ENCODE results near the gene AHSP. TPM values are rescaled to one million over a fixed set of nuclear protein-coding genes. Genes with fewer than 3 reads are reported as not detected.

AHSP gene
- total and polyA plus RNA-seq, 3 donors from 2014 or later = 1.9 to 5.6 TPM; not detected in 1

DNA sequence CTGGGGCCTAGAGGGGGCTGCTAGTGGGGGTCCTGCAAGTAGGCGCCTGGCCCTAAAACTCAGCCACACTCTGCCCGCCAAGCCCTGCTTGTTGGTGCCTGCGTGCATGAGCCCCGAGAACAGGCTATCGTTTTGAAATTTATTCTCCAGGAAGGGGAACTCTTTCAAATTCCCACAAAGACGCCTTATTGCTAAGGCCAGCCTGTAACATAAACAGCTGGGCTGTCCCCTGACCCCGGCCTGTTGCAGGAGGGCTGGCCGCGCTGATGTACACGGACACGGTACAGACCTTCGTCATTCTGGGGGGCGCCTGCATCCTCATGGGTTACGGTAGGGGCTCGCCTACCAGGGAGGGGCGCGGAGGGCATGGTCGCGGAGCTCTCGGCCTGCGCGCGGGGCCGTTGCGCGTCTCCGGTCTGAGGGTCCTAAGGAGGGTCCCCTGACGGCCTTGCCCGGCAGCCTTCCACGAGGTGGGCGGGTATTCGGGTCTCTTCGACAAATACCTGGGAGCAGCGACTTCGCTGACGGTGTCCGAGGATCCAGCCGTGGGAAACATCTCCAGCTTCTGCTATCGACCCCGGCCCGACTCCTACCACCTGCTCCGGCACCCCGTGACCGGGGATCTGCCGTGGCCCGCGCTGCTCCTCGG is 40.5 kb upstream of the AHSP start:
- Histone ChIP-seq H3K27me3 (no peaks in the 10 kb centered on the region), H3K9me3 (no peaks in the 10 kb centered on the region), H3K27ac (no peak overlapping the region), H3K36me3 (ENCODE audit: low read depth, missing control alignments) (no peaks in the 10 kb centered on the region), H3K4me3 (peak overlapping the region; percentile 41 to 43), H3K4me1 (peaks cover 11% of the 10 kb centered on the region)
- intact Hi-C loops (cut with DNase I; ENCODE audit: low total_unique reads) = no loop called here
- 11 to 17% methylated on average over 27 to 48 of the region's 48 CpGs for WGBS, 2 donors
- no peak for DNase-seq
- TF ChIP-seq, protein P1, sequence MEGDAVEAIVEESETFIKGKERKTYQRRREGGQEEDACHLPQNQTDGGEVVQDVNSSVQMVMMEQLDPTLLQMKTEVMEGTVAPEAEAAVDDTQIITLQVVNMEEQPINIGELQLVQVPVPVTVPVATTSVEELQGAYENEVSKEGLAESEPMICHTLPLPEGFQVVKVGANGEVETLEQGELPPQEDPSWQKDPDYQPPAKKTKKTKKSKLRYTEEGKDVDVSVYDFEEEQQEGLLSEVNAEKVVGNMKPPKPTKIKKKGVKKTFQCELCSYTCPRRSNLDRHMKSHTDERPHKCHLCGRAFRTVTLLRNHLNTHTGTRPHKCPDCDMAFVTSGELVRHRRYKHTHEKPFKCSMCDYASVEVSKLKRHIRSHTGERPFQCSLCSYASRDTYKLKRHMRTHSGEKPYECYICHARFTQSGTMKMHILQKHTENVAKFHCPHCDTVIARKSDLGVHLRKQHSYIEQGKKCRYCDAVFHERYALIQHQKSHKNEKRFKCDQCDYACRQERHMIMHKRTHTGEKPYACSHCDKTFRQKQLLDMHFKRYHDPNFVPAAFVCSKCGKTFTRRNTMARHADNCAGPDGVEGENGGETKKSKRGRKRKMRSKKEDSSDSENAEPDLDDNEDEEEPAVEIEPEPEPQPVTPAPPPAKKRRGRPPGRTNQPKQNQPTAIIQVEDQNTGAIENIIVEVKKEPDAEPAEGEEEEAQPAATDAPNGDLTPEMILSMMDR (IDR thresholded peaks at IDR 0.05) = no peak
- TF ChIP-seq POLR2A (IDR thresholded peaks at IDR 0.05) = no peak

DNA sequence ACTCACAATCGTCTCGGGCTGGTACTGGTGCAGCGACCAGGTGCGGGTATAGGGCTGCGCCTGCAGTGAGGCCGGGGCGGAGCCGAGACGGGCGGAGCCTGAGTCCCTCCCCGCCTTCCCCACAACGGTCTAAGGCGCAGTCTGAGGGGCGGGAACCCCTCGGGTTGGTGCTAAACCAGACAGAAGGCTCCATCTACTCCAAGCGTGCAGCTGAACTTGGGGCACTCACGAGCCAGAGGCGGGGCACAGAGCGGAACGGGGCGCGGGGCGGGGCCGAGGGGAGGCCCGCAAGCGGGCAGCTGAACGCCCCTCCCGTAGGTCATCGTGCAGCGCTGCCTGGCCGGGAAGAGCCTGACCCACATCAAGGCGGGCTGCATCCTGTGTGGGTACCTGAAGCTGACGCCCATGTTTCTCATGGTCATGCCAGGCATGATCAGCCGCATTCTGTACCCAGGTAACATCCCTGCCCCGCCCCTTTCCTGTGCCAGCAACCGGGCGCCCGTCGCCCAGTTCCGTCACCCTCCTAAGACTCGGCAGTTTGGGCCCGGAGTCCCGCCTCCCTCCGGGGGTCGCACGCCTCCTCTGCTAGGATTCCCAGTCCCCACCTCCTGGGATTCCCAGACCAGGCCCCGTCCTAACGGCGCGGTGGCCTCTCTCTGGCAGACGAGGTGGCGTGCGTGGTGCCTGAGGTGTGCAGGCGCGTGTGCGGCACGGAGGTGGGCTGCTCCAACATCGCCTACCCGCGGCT is 39.8 kb upstream of the AHSP start:
- peak; percentile 37 for DNase-seq

DNA sequence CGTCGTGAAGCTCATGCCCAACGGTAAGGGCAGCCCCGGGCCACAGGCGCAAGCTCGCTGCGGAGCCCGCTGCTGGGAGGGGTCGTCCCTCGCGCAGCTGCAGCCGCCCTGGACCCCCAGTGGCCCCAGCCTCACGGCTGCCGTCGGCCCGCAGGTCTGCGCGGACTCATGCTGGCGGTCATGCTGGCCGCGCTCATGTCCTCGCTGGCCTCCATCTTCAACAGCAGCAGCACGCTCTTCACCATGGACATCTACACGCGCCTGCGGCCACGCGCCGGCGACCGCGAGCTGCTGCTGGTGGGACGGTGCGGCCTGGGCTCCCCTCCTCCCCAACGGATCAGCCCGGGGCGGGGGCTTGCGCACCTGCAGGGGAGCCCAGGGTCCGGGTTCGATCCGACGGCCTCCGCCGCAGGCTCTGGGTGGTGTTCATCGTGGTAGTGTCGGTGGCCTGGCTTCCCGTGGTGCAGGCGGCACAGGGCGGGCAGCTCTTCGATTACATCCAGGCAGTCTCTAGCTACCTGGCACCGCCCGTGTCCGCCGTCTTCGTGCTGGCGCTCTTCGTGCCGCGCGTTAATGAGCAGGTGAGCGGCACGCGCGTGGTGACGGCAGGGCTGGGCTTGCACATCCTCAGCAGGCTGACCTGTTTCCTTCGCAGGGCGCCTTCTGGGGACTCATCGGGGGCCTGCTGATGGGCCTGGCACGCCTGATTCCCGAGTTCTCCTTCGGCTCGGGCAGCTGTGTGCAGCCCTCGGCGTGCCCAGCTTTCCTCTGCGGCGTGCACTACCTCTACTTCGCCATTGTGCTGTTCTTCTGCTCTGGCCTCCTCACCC is 39.0 kb upstream of the AHSP start:
- no peak for DNase-seq
- Histone ChIP-seq H3K36me3 (ENCODE audit: low read depth, missing control alignments) (no peaks in the 10 kb centered on the region), H3K4me3 (peak overlapping the region; percentile 41 to 43), H3K4me1 (peaks cover 11% of the 10 kb centered on the region), H3K9me3 (no peaks in the 10 kb centered on the region), H3K27me3 (no peaks in the 10 kb centered on the region), H3K27ac (no peak overlapping the region)
- intact Hi-C loops (cut with DNase I; ENCODE audit: low total_unique reads) = no loop called here
- WGBS, 2 donors = 34 to 46% methylated on average over 6 to 74 of the region's 77 CpGs
- TF ChIP-seq, protein P1 (IDR thresholded peaks at IDR 0.05) = no peak
- no peak for TF ChIP-seq POLR2A (IDR thresholded peaks at IDR 0.05)

More for the DNA sequence above, 39.8 kb upstream of the AHSP start:
- TF ChIP-seq POLR2A (IDR thresholded peaks at IDR 0.05) = no peak
- TF ChIP-seq, protein P1 (IDR thresholded peaks at IDR 0.05) = no peak
- Histone ChIP-seq H3K4me3 (peak overlapping the region; percentile 41 to 43), H3K27ac (no peak overlapping the region), H3K36me3 (ENCODE audit: low read depth, missing control alignments) (no peaks in the 10 kb centered on the region), H3K4me1 (peaks cover 11% of the 10 kb centered on the region), H3K27me3 (no peaks in the 10 kb centered on the region), H3K9me3 (no peaks in the 10 kb centered on the region)
- intact Hi-C loops (cut with DNase I; ENCODE audit: low total_unique reads) = no loop called here
- 1% methylated on average over 46 of the region's 60 CpGs; no CpG with 5 or more reads in 1 of the 2 donors for WGBS, 2 donors

DNA sequence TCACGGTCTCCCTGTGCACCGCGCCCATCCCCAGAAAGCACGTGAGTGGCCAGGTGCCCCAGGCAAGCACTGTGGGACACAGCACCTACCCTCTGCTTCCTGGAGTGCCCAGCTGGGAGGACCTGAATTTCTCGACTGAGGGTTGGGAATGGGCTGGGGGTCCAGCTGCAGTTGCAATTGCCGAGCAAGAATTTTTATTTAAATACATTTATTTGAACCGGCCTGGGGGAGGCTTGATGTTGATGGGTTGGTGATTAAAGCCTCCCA is 38.5 kb upstream of the AHSP start:
- 75 to 77% methylated on average over 7 of the region's 7 CpGs for WGBS, 2 donors
- Histone ChIP-seq H3K9me3 (no peaks in the 10 kb centered on the region), H3K4me3 (no peak overlapping the region), H3K36me3 (ENCODE audit: low read depth, missing control alignments) (no peaks in the 10 kb centered on the region), H3K4me1 (peaks cover 11% of the 10 kb centered on the region), H3K27ac (no peak overlapping the region), H3K27me3 (no peaks in the 10 kb centered on the region)
- intact Hi-C loops (cut with DNase I; ENCODE audit: low total_unique reads) = no loop called here
- DNase-seq = no peak
- TF ChIP-seq, protein P1 (IDR thresholded peaks at IDR 0.05) = no peak
- no peak for TF ChIP-seq POLR2A (IDR thresholded peaks at IDR 0.05)

Measured in testis (tissue), 3 donors.